Measurements from ENCODE around the gene WFDC8. TPM values are rescaled to one million over a fixed set of nuclear protein-coding genes. Genes with fewer than 3 reads are reported as not detected.
"Not testable (repeated sequence)": the region's sequence is repeated elsewhere in the genome, so short reads cannot be mapped to it uniquely, and the experiment has no call there.

Gene WFDC8
- total RNA-seq, 1 donor from 2014 or later, result not detected

GRCh38 chr20:45583502-45583901, 4.4 kb upstream of the WFDC8 start:
- no peak for DNase-seq (ENCODE audit: low spot score)
- Mint-ChIP-seq H3K4me1 (ENCODE audit: low read depth) (no peaks in the 10 kb centered on the region), H3K36me3 (ENCODE audit: low read depth) (no peaks in the 10 kb centered on the region), H3K9me3 (no peaks in the 10 kb centered on the region), H3K4me3 (no peak overlapping the region), H3K27me3 (ENCODE audit: insufficient read depth) (peaks cover 8% of the 10 kb centered on the region), H3K27ac (no peak overlapping the region)
- intact Hi-C loops (cut with micrococcal nuclease), result no loop called here

- Mint-ChIP-seq H3K4me3 (no peak overlapping the region), H3K27ac (no peak overlapping the region), H3K27me3 (ENCODE audit: insufficient read depth) (peaks cover 6% of the 10 kb centered on the region), H3K9me3 (no peaks in the 10 kb centered on the region), H3K4me1 (ENCODE audit: low read depth) (no peaks in the 10 kb centered on the region), H3K36me3 (ENCODE audit: low read depth) (no peaks in the 10 kb centered on the region)
- intact Hi-C loops (cut with micrococcal nuclease), result no loop called here
- DNase-seq (ENCODE audit: low spot score), result no peak
Observed at GRCh38 chr20:45581702-45582101, 2.6 kb upstream of the WFDC8 start.

GRCh38 chr20:45578231-45578630, 853 bp downstream of the WFDC8 start:
- H3K4me1 Mint-ChIP-seq (ENCODE audit: low read depth), result no peaks in the 10 kb centered on the region
- H3K27ac Mint-ChIP-seq, result no peak overlapping the region
- peaks cover 4% of the 10 kb centered on the region for H3K27me3 Mint-ChIP-seq (ENCODE audit: insufficient read depth)
- H3K9me3 Mint-ChIP-seq, result no peaks in the 10 kb centered on the region
- DNase-seq (ENCODE audit: low spot score), result no peak
- no peak overlapping the region for H3K4me3 Mint-ChIP-seq
- no peaks in the 10 kb centered on the region for H3K36me3 Mint-ChIP-seq (ENCODE audit: low read depth)
- intact Hi-C loops (cut with micrococcal nuclease), result no loop called here

- Mint-ChIP-seq H3K27ac (no peak overlapping the region), H3K36me3 (ENCODE audit: low read depth) (no peaks in the 10 kb centered on the region), H3K4me3 (no peak overlapping the region), H3K4me1 (ENCODE audit: low read depth) (no peaks in the 10 kb centered on the region), H3K9me3 (no peaks in the 10 kb centered on the region), H3K27me3 (ENCODE audit: insufficient read depth) (peaks cover 8% of the 10 kb centered on the region)
- no peak for DNase-seq (ENCODE audit: low spot score)
- intact Hi-C loops (cut with micrococcal nuclease), result no loop called here
Observed at GRCh38 chr20:45576995-45577394, 2.1 kb downstream of the WFDC8 start.

GRCh38 chr20:45575931-45576330, 3.2 kb downstream of the WFDC8 start:
- peaks cover 8% of the 10 kb centered on the region for H3K27me3 Mint-ChIP-seq (ENCODE audit: insufficient read depth)
- H3K4me1 Mint-ChIP-seq (ENCODE audit: low read depth), result no peaks in the 10 kb centered on the region
- no peaks in the 10 kb centered on the region for H3K9me3 Mint-ChIP-seq
- DNase-seq (ENCODE audit: low spot score), result no peak
- H3K27ac Mint-ChIP-seq, result no peak overlapping the region
- no peaks in the 10 kb centered on the region for H3K36me3 Mint-ChIP-seq (ENCODE audit: low read depth)
- intact Hi-C loops (cut with micrococcal nuclease), result no loop called here
- no peak overlapping the region for H3K4me3 Mint-ChIP-seq

- DNase-seq (ENCODE audit: low spot score); intact Hi-C loops (cut with micrococcal nuclease); H3K27ac Mint-ChIP-seq; H3K9me3 Mint-ChIP-seq; H3K4me1 Mint-ChIP-seq (ENCODE audit: low read depth); H3K4me3 Mint-ChIP-seq; H3K36me3 Mint-ChIP-seq (ENCODE audit: low read depth): not testable (repeated sequence)
- peaks cover 14% of the 10 kb centered on the region for H3K27me3 Mint-ChIP-seq (ENCODE audit: insufficient read depth)
Observed at GRCh38 chr20:45569650-45570049, 9.4 kb downstream of the WFDC8 start.

GRCh38 chr20:45564760-45565276, 14.3 kb downstream of the WFDC8 start:
- H3K36me3 Mint-ChIP-seq (ENCODE audit: low read depth), result no peaks in the 10 kb centered on the region
- no peak for DNase-seq (ENCODE audit: low spot score)
- peaks cover 8% of the 10 kb centered on the region for H3K27me3 Mint-ChIP-seq (ENCODE audit: insufficient read depth)
- peaks cover 3% of the 10 kb centered on the region for H3K9me3 Mint-ChIP-seq
- H3K4me3 Mint-ChIP-seq, result no peak overlapping the region
- intact Hi-C loops (cut with micrococcal nuclease), result no loop called here
- H3K4me1 Mint-ChIP-seq (ENCODE audit: low read depth), result no peaks in the 10 kb centered on the region
- H3K27ac Mint-ChIP-seq, result no peak overlapping the region

- intact Hi-C loops (cut with micrococcal nuclease), result no loop called here
- Mint-ChIP-seq H3K36me3 (ENCODE audit: low read depth) (no peaks in the 10 kb centered on the region), H3K9me3 (no peaks in the 10 kb centered on the region)
Observed at GRCh38 chr20:45555198-45555597, 23.9 kb downstream of the WFDC8 start.

GRCh38 chr20:45552456-45552855, 26.6 kb downstream of the WFDC8 start:
- intact Hi-C loops (cut with micrococcal nuclease), result no loop called here
- Mint-ChIP-seq H3K4me3 (no peak overlapping the region), H3K27me3 (ENCODE audit: insufficient read depth) (peaks cover 13% of the 10 kb centered on the region), H3K9me3 (no peaks in the 10 kb centered on the region), H3K27ac (no peak overlapping the region), H3K36me3 (ENCODE audit: low read depth) (no peaks in the 10 kb centered on the region), H3K4me1 (ENCODE audit: low read depth) (no peaks in the 10 kb centered on the region)
- no peak for DNase-seq (ENCODE audit: low spot score)

More at GRCh38 chr20:45555198-45555597, 23.9 kb downstream of the WFDC8 start:
- Mint-ChIP-seq H3K27me3 (ENCODE audit: insufficient read depth) (peaks cover 10% of the 10 kb centered on the region), H3K27ac (no peak overlapping the region), H3K4me3 (no peak overlapping the region), H3K4me1 (ENCODE audit: low read depth) (no peaks in the 10 kb centered on the region)
- DNase-seq (ENCODE audit: low spot score), result no peak

- intact Hi-C loops (cut with micrococcal nuclease), result no loop called here
- Mint-ChIP-seq H3K4me3 (no peak overlapping the region), H3K9me3 (no peaks in the 10 kb centered on the region), H3K27me3 (ENCODE audit: insufficient read depth) (peaks cover 21% of the 10 kb centered on the region), H3K4me1 (ENCODE audit: low read depth) (no peaks in the 10 kb centered on the region), H3K36me3 (ENCODE audit: low read depth) (no peaks in the 10 kb centered on the region), H3K27ac (no peak overlapping the region)
- DNase-seq (ENCODE audit: low spot score), result no peak
Observed at GRCh38 chr20:45550765-45551164, 28.3 kb downstream of the WFDC8 start.

- intact Hi-C loops (cut with micrococcal nuclease), result no loop called here
- DNase-seq (ENCODE audit: low spot score), result no peak
- H3K9me3 Mint-ChIP-seq, result no peaks in the 10 kb centered on the region
- no peaks in the 10 kb centered on the region for H3K36me3 Mint-ChIP-seq (ENCODE audit: low read depth)
- no peak overlapping the region for H3K27ac Mint-ChIP-seq
- no peaks in the 10 kb centered on the region for H3K4me1 Mint-ChIP-seq (ENCODE audit: low read depth)
- peaks cover 17% of the 10 kb centered on the region for H3K27me3 Mint-ChIP-seq (ENCODE audit: insufficient read depth)
- no peak overlapping the region for H3K4me3 Mint-ChIP-seq
Observed at GRCh38 chr20:45548410-45548809, 30.7 kb downstream of the WFDC8 start.

GRCh38 chr20:45547206-45547770, 31.8 kb downstream of the WFDC8 start, which contains the start of gene EPPIN:
Gene EPPIN, minus strand, starts transcription at chr20:45547401. Its CDS starts 44 bp downstream, at chr20:45547357.
- no peaks in the 10 kb centered on the region for H3K36me3 Mint-ChIP-seq (ENCODE audit: low read depth)
- H3K9me3 Mint-ChIP-seq, result no peaks in the 10 kb centered on the region
- H3K4me3 Mint-ChIP-seq, result no peak within 1 kb of the TSS
- H3K27me3 Mint-ChIP-seq (ENCODE audit: insufficient read depth), result peaks cover 19% of the 10 kb centered on the region
- H3K27ac Mint-ChIP-seq, result no peak within 1 kb of the TSS
- intact Hi-C loops (cut with micrococcal nuclease), result no loop called here
- DNase-seq (ENCODE audit: low spot score), result no peak
- H3K4me1 Mint-ChIP-seq (ENCODE audit: low read depth), result no peaks in the 10 kb centered on the region

- Mint-ChIP-seq H3K27me3 (ENCODE audit: insufficient read depth) (peaks cover 21% of the 10 kb centered on the region), H3K9me3 (no peaks in the 10 kb centered on the region), H3K4me1 (ENCODE audit: low read depth) (no peaks in the 10 kb centered on the region), H3K4me3 (no peak overlapping the region), H3K36me3 (ENCODE audit: low read depth) (no peaks in the 10 kb centered on the region), H3K27ac (no peak overlapping the region)
- no peak for DNase-seq (ENCODE audit: low spot score)
- intact Hi-C loops (cut with micrococcal nuclease), result loop anchor here (1.0 kb wide), 1 partner anchor 225 kb away; no protein-coding TSS in a partner anchor
Observed at GRCh38 chr20:45545754-45546453, 33.2 kb downstream of the WFDC8 start.
